IMR-90 (cell line): Measurements from ENCODE around the gene FBXO4.

ENCODE experiments used
- CEBPB ChIP-seq: IDR thresholded peaks from 2 replicates; pipeline ENCODE4 v1.6.1; 2012; ENCODE audit warnings: low read depth, low read length, improper control_type of control experiment
- CTCF ChIP-seq: conservative IDR thresholded peaks from 2 replicates; pipeline ENCODE4 v1.5.1; 2012; ENCODE audit warnings: mild to moderate bottlenecking, low read depth, low read length, improper control_type of control experiment
- MAFK ChIP-seq: IDR thresholded peaks from 2 replicates; pipeline ENCODE4 v1.6.1; 2012; ENCODE audit warnings: low read depth, low read length, improper control_type of control experiment
- POLR2A ChIP-seq: IDR thresholded peaks from 2 replicates; pipeline ENCODE4 v1.6.1; 2012; ENCODE audit warnings: mild to moderate bottlenecking, low read depth, low read length
- RAD21 ChIP-seq: IDR thresholded peaks from 2 replicates; pipeline ENCODE4 v1.6.1; 2012; ENCODE audit warnings: low read length, improper control_type of control experiment
- RCOR1 ChIP-seq: IDR thresholded peaks from 2 replicates; pipeline ENCODE4 v1.6.1; 2012; ENCODE audit warnings: mild to moderate bottlenecking, low read length, improper control_type of control experiment; ENCODE audit not compliant: insufficient replicate concordance
- RFX5 ChIP-seq: IDR thresholded peaks from 2 replicates; pipeline ENCODE4 v1.8.0; 2012; ENCODE audit warnings: low read depth, mild to moderate bottlenecking, low read length, moderate library complexity
- SMC3 ChIP-seq: fragments of 150-350 bp; IDR thresholded peaks from 2 replicates; pipeline ENCODE4 v1.6.1; 2016; ENCODE audit warnings: low read depth, mild to moderate bottlenecking, antibody characterized with exemption, low read length, moderate library complexity
- USF2 ChIP-seq: fragments of 150-350 bp; IDR thresholded peaks from 2 replicates; pipeline ENCODE4 v1.6.1; 2017; ENCODE audit warnings: mild to moderate bottlenecking, antibody characterized with exemption, low read length, low read depth

GRCh38 chr5:41935544-41935943 is 10.5 kb downstream of the FBXO4 start:
- no peak for TF ChIP-seq CTCF
- TF ChIP-seq POLR2A, result no peak
- no peak for TF ChIP-seq RFX5
- no peak for TF ChIP-seq CEBPB
- no peak for TF ChIP-seq RCOR1
- TF ChIP-seq RAD21, result no peak
- TF ChIP-seq SMC3, result no peak
- no peak for TF ChIP-seq USF2
- TF ChIP-seq MAFK, result no peak
